Stimulated activated CD8-positive, alpha-beta memory T cell treated with anti-CD3 and anti-CD28 coated beads, Interleukin-15, amount 100 ng/mL, for 48 hours (primary cell): Measurements from ENCODE around the gene KDELR3.

Experiments
- DNase-seq, 2 donors: peaks; one replicate each; pipeline ENCODE4 v3.0.0-alpha.2; 2020; ENCODE audit warnings: low read depth in 2 of 2

The KDELR3 gene

GRCh38 chr22:38482662-38483308 lies 14.9 kb downstream of the KDELR3 start:
- no peak for DNase-seq

- no peak for DNase-seq
Measured at GRCh38 chr22:38484244-38484643, 16.3 kb downstream of the KDELR3 start.

GRCh38 chr22:38485783-38486182 lies 17.9 kb downstream of the KDELR3 start:
- no peak for DNase-seq

GRCh38 chr22:38487946-38488345 lies 20.1 kb downstream of the KDELR3 start:
- no peak for DNase-seq

GRCh38 chr22:38489142-38489541 lies 21.2 kb downstream of the KDELR3 start:
- no peak for DNase-seq

- DNase-seq, result no peak
Measured at GRCh38 chr22:38489561-38490145, 21.8 kb downstream of the KDELR3 start.

- DNase-seq, result no peak
Measured at GRCh38 chr22:38490475-38490874, 22.6 kb downstream of the KDELR3 start.

GRCh38 chr22:38490915-38491314 lies 23.0 kb downstream of the KDELR3 start:
- no peak for DNase-seq

GRCh38 chr22:38491707-38492348 lies 23.9 kb downstream of the KDELR3 start:
- DNase-seq, result no peak

GRCh38 chr22:38494498-38494897 lies 26.6 kb downstream of the KDELR3 start:
- no peak for DNase-seq

GRCh38 chr22:38494939-38495338 lies 27.0 kb downstream of the KDELR3 start:
- DNase-seq, result no peak

GRCh38 chr22:38497869-38498268 lies 30.0 kb downstream of the KDELR3 start:
- no peak for DNase-seq

GRCh38 chr22:38501797-38502672 lies 34.1 kb downstream of the KDELR3 start:
- DNase-seq, result no peak

GRCh38 chr22:38503021-38503420 lies 35.1 kb downstream of the KDELR3 start:
- DNase-seq, result no peak

GRCh38 chr22:38504731-38505540 lies 37.0 kb downstream of the KDELR3 start:
- peak; percentile 45 to 51 for DNase-seq

GRCh38 chr22:38505541-38506117 lies 37.7 kb downstream of the KDELR3 start:
- DNase-seq, result peak; percentile 23 to 30

- peak; percentile 86 to 87 for DNase-seq
Measured at GRCh38 chr22:38506118-38506962, 38.4 kb downstream of the KDELR3 start, which contains the start of gene DDX17. Gene DDX17 (minus strand): TSS chr22:38506311.

GRCh38 chr22:38510416-38510970 lies 42.6 kb downstream of the KDELR3 start:
- DNase-seq, result no peak

- peak in 1 of 2 donors; percentile 19 for DNase-seq
Measured at GRCh38 chr22:38513063-38513462, 45.2 kb downstream of the KDELR3 start.

GRCh38 chr22:38518620-38519019 lies 50.7 kb downstream of the KDELR3 start:
- no peak for DNase-seq
